MM.1S (cell line): ENCODE measurements around the gene SIRT7.

Experiments used
- DNase-seq: peaks from one replicate; pipeline ENCODE4 v3.0.0-alpha.2; 2015
- H2AFZ ChIP-seq: fragments of 300-600 bp; sonication (generic); 2 replicates; pipeline ENCODE4 v1.6.0; 2016; ENCODE audit warnings: antibody characterized with exemption, low read length
- H3F3A ChIP-seq: fragments of 300-600 bp; sonication (generic); 2 replicates; pipeline ENCODE4 v1.6.1; 2016; ENCODE audit warnings: mild to moderate bottlenecking, antibody characterized with exemption, low read length, moderate library complexity, mixed read lengths; ENCODE audit not compliant: insufficient read depth
- H3K27ac ChIP-seq: fragments of 300-600 bp; sonication (generic); 2 replicates; pipeline ENCODE4 v1.5.1; 2016; ENCODE audit warnings: mild to moderate bottlenecking, low read length
- H3K27me3 ChIP-seq: fragments of 300-600 bp; sonication (generic); replicated peaks from 2 replicates; pipeline ENCODE4 v1.6.0; 2016; ENCODE audit warnings: low read length; ENCODE audit not compliant: insufficient read depth
- H3K36me3 ChIP-seq: fragments of 300-600 bp; sonication (generic); replicated peaks from 2 replicates; pipeline ENCODE4 v1.6.1; 2016; ENCODE audit warnings: mild to moderate bottlenecking, low read length, mixed read lengths; ENCODE audit not compliant: insufficient read depth
- H3K4me1 ChIP-seq: fragments of 300-600 bp; sonication (generic); 2 replicates; pipeline ENCODE4 v1.6.1; 2016; ENCODE audit warnings: low read length, mixed read lengths
- H3K4me2 ChIP-seq: fragments of 300-600 bp; sonication (generic); 2 replicates; pipeline ENCODE4 v1.6.0; 2016; ENCODE audit warnings: low read depth, low read length
- H3K4me3 ChIP-seq: fragments of 300-600 bp; sonication (generic); 2 replicates; pipeline ENCODE4 v1.5.1; 2016; ENCODE audit warnings: low read length, mixed read lengths
- H3K79me2 ChIP-seq: fragments of 300-600 bp; sonication (generic); 2 replicates; pipeline ENCODE4 v1.6.1; 2016; ENCODE audit warnings: mixed run types, low read length, mixed read lengths
- H3K9ac ChIP-seq: fragments of 300-600 bp; sonication (generic); 2 replicates; pipeline ENCODE4 v1.6.1; 2016; ENCODE audit warnings: low read length, mixed read lengths
- H3K9me2 ChIP-seq: fragments of 300-600 bp; sonication (generic); replicated peaks from 2 replicates; pipeline ENCODE4 v1.6.1; 2016; ENCODE audit warnings: mild to moderate bottlenecking, low read length, mixed read lengths; ENCODE audit not compliant: insufficient read depth
- H3K9me3 ChIP-seq: fragments of 300-600 bp; sonication (generic); replicated peaks from 2 replicates; pipeline ENCODE4 v1.6.1; 2016; ENCODE audit warnings: mild to moderate bottlenecking, low read length, mixed read lengths; ENCODE audit not compliant: insufficient read depth
- H4K20me1 ChIP-seq: fragments of 300-600 bp; sonication (generic); 2 replicates; pipeline ENCODE4 v1.6.1; 2016; ENCODE audit warnings: mild to moderate bottlenecking, low read length, moderate library complexity, mixed read lengths; ENCODE audit not compliant: insufficient read depth
- EZH2 ChIP-seq: fragments of 300-600 bp; sonication (generic); optimal IDR thresholded peaks from 2 replicates; pipeline ENCODE3; 2017; ENCODE audit warnings: low read depth, mild to moderate bottlenecking, antibody characterized with exemption, low read length, mixed read lengths
- EZH2phosphoT487 ChIP-seq: fragments of 300-600 bp; sonication (generic); IDR thresholded peaks from 2 replicates; pipeline ENCODE4 v1.6.1; 2018; ENCODE audit warnings: antibody characterized with exemption, low read length
- TF ChIP-seq, protein P1 (sequence below): fragments of 300-600 bp; sonication (generic); IDR thresholded peaks from 2 replicates; pipeline ENCODE4 v1.5.1; 2016; ENCODE audit warnings: antibody characterized with exemption, low read length, mixed read lengths

The SIRT7 gene

GRCh38 chr17:81906476-81907218 lies 11.3 kb downstream of the SIRT7 start:
- H3K36me3 ChIP-seq, result no peaks in the 10 kb centered on the region
- H3K4me2 ChIP-seq, result no peak overlapping the region
- DNase-seq, result no peak
- H3F3A ChIP-seq, result no peaks in the 10 kb centered on the region; the same call in 1 of the 2 replicates
- TF ChIP-seq, protein P1, sequence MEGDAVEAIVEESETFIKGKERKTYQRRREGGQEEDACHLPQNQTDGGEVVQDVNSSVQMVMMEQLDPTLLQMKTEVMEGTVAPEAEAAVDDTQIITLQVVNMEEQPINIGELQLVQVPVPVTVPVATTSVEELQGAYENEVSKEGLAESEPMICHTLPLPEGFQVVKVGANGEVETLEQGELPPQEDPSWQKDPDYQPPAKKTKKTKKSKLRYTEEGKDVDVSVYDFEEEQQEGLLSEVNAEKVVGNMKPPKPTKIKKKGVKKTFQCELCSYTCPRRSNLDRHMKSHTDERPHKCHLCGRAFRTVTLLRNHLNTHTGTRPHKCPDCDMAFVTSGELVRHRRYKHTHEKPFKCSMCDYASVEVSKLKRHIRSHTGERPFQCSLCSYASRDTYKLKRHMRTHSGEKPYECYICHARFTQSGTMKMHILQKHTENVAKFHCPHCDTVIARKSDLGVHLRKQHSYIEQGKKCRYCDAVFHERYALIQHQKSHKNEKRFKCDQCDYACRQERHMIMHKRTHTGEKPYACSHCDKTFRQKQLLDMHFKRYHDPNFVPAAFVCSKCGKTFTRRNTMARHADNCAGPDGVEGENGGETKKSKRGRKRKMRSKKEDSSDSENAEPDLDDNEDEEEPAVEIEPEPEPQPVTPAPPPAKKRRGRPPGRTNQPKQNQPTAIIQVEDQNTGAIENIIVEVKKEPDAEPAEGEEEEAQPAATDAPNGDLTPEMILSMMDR, result peak; percentile 15; the same call in 1 of the 2 replicates
- no peak for TF ChIP-seq EZH2
- H3K9me3 ChIP-seq, result no peaks in the 10 kb centered on the region
- H3K27me3 ChIP-seq, result no peaks in the 10 kb centered on the region; the same call in 1 of the 2 replicates
- H3K27ac ChIP-seq, result no peak overlapping the region
- peaks cover 18% of the 10 kb centered on the region for H3K79me2 ChIP-seq
- H3K4me1 ChIP-seq, result peaks cover 7% of the 10 kb centered on the region
- H3K4me3 ChIP-seq, result no peak overlapping the region
- no peaks in the 10 kb centered on the region for H3K9me2 ChIP-seq
- H3K9ac ChIP-seq, result no peak overlapping the region
- no peaks in the 10 kb centered on the region for H4K20me1 ChIP-seq
- H2AFZ ChIP-seq, result no peak overlapping the region

DNA sequence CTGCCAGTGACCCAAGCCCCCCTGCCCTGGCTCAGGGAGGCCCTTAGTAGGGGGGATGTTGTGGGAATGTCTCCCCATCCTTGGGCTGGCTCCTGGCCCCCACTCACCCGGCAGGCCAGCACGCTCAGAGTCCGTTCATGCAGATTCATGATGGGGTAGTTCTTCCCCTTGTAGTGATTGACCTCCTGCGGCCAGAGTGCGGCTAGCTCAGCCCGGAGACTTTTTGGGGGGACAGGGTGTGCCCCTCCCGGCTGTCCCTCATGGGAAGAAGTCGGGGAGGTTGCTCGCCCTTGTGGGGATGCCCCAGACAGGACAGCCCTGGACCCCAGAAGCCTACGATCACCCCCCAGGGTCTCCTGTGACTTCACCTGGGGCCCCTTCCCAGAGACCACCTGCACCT lies 12.0 kb downstream of the SIRT7 start:
- TF ChIP-seq EZH2 (no peak), EZH2phosphoT487 (no peak)
- TF ChIP-seq, protein P1, result no peak
- Histone ChIP-seq H3K9me3 (no peaks in the 10 kb centered on the region), H4K20me1 (no peaks in the 10 kb centered on the region), H3K9ac (no peak overlapping the region), H3K79me2 (peaks cover 18% of the 10 kb centered on the region), H3K9me2 (no peaks in the 10 kb centered on the region), H3K27ac (no peak overlapping the region), H3K36me3 (no peaks in the 10 kb centered on the region), H3F3A (no peaks in the 10 kb centered on the region; the same call in 1 of the 2 replicates), H3K4me3 (no peak overlapping the region), H2AFZ (no peak overlapping the region), H3K4me1 (peaks cover 7% of the 10 kb centered on the region), H3K27me3 (no peaks in the 10 kb centered on the region; the same call in 1 of the 2 replicates), H3K4me2 (no peak overlapping the region)
- DNase-seq, result no peak

GRCh38 chr17:81905424-81905875 lies 12.5 kb downstream of the SIRT7 start:
- TF ChIP-seq, protein P1, result no peak
- TF ChIP-seq EZH2 (no peak), EZH2phosphoT487 (no peak)
- H3K4me3 ChIP-seq, result no peak overlapping the region
- no peaks in the 10 kb centered on the region; the same call in 1 of the 2 replicates for H3F3A ChIP-seq
- peaks cover 14% of the 10 kb centered on the region for H3K79me2 ChIP-seq
- H3K9me3 ChIP-seq, result no peaks in the 10 kb centered on the region
- no peak overlapping the region for H3K4me2 ChIP-seq
- no peak overlapping the region for H3K27ac ChIP-seq
- H2AFZ ChIP-seq, result no peak overlapping the region
- no peaks in the 10 kb centered on the region for H4K20me1 ChIP-seq
- DNase-seq, result no peak
- H3K4me1 ChIP-seq, result peaks cover 7% of the 10 kb centered on the region
- no peak overlapping the region for H3K9ac ChIP-seq
- H3K27me3 ChIP-seq, result no peaks in the 10 kb centered on the region; the same call in 1 of the 2 replicates
- no peaks in the 10 kb centered on the region for H3K36me3 ChIP-seq
- no peaks in the 10 kb centered on the region for H3K9me2 ChIP-seq
